ENCODE measurements around the gene SUMF1.

SUMF1 gene

DNA sequence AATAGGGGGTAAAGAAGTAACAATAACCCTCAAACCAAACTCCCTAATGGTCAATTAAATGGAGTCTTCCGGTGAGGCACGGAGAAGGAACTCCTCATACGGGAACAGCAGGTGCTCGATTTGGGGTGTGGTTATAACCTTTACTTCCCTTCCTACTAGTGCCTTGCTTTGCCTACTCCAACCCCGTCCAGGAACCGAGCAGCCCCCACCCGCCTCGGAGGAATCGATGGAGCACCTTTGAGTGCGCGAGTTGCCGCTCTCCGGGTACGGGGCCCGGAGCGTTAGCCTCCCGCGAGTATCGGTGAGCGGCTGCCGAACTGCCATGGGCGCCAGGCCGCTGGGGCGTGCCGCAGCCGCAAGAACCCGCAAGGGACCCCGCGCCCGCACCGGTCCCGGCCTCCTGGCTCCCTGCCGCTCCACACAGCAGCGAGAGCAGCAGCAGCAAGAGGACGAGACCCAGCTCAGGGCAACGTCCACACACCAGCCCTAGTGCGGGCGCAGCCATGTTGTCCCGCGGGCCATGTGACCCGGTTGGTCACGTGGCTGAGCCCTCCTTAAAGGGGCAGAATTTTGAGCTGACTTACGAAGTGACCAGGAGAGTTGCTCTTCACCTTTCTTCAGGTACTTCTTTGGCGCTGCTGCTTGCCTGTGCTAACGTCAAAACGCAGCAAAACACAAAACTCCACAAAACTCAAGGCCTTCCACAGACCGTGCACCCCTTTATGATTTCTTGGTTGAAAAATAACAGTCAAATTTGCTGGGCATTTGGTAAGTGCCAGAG is at the start of gene SUMF1:
SUMF1 (minus strand) TSS at position 529 of the 781 bp plus-strand sequence; CDS start at position 505, 24 bp downstream.
- DNase-seq = peak; percentile 57

DNA sequence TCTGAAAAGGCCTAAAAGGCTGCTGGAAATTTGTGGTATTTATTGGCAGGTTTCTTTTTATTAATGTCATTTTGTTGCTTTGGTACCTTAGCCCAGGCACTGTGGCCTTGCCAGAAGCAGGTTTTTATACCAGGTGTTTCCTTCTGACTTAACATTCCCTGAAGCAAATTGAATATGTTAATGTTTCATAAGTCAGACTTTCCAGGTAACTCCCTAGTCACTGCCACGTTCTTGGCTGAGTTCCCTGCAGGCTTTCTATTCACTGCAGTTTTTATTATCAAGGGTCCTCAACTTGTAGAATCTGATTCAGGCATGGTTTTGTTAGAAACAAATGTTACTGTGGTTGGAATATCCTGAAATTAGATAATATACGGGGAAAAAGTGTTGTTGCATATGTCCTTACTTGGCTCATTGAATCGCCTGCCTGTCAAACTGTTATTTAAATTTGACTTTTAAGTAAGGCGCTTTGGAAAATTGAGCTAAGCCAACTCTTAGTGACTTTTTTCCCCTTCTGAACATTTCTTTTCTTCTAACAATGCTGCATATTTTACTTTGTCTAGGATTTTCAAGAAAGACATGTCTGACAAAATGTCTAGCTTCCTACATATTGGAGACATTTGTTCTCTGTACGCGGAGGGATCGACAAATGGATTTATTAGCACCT is 49.0 kb upstream of the SUMF1 start:
- no peak for DNase-seq

DNA sequence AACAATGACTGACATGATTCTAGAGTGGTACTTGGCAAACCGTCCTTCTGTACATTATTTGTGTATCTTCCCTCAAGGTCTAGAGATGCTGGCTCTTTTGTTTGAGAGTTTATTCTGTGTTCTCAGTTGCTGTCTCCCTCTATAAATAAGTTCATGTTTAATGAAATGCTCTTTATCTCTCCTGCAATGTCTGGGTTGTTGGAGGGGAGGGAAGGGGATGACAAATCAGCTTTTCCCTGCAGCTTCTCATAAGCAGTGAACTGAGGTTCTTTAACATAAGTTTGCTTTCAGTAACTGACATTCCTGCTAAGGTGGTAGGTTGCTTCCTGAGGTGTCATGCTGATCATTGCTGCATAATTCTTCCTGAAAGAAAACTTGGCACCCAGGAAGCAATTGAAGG is 47.8 kb upstream of the SUMF1 start:
- no peak for DNase-seq

DNA sequence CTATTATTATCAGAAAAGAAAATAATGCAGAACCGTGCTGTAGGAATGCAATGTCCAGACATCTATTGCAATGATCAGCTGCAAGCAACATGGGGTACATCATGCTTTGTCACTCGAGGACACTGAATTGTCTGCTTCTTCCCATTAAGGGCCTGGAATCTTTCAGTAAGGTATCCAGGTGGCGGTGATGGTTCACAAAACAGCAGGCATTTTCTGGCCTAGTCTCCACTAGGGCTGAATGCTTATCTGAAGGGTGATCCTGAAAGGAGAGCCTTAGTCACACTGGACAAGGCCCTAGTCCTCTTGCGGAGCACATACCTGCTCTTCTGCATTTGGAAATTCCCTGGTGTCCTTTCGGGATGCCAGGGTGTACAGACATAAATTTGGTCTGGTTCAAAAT is 47.3 kb upstream of the SUMF1 start:
- DNase-seq = no peak

GRCh38 chr3:4512895-4513616 is 46.0 kb upstream of the SUMF1 start:
- no peak for DNase-seq

DNA sequence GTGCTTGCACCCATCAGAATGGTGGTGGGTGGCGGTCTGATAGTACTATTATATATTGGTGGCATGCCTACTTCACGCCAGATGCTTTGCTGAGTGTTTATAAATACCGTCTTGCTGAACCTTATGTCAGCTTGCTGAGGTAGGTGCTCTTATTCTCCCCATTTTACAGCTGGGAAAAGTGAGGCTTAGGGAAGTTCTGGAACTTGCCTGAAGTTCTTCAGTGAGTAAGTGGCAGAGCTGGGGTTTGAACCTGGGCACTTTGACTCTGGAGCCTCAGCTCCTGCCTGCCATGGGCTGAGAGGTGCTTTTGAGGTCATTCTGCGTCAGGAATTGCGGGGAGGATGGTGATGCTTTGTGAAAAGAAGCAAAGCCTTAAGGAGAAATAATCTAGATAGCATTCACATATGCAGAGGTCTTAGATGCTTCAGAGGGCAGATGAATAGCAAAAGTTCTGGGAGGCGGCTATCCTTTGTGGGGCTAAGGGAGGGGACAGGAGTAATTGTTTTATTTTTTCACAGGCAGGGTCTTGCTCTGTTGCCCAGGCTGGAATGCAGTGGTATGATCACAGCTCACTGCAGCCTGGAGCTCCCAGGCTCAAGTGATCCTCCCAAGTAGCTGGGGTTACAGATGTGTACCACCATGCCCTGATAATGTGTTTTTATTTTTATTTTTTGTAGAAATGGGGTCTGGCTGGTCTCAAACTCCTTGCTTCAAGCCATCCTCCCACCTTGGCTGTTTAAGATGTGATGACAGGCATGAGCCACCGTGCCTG is 44.6 kb upstream of the SUMF1 start:
- DNase-seq = no peak

- DNase-seq = no peak
Observed at GRCh38 chr3:4509983-4510755, 43.1 kb upstream of the SUMF1 start.

GRCh38 chr3:4509043-4509442 is 42.0 kb upstream of the SUMF1 start:
- DNase-seq = no peak

GRCh38 chr3:4508048-4508981 is 41.2 kb upstream of the SUMF1 start:
- DNase-seq = no peak

DNA sequence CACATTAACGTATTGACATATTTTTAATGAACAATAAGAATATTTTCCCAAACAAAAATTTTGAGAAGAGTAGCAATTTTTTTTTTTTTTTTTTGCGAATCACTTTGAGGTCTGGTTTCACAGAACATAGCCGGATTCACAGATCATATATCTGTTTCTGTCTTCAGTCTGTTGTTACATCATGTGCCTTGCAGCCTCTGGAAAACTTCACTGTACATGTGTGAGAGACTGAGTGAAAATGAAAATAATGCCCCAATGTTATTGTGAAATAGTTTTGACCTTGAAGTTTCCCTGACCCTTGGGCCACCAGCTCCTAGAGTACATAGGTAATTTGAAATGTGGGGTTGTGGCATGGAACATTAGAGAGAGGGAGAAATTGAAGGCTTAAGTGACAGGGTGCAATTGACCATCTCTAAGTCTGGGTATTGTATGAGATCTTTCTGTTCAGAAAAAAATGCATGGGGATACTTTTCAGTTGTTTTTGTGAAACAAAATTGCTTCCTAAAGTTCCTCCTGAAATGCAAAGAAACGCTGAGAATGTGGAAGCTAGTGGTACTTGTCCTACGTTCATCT is 40.0 kb upstream of the SUMF1 start:
- peak; percentile 58 for DNase-seq

GRCh38 chr3:4506559-4507023 is 39.5 kb upstream of the SUMF1 start:
- no peak for DNase-seq

- DNase-seq = no peak
Observed at GRCh38 chr3:4505688-4506558, 38.9 kb upstream of the SUMF1 start.

- DNase-seq = peak; percentile 31
Observed at GRCh38 chr3:4504340-4505261, 37.5 kb upstream of the SUMF1 start.

DNA sequence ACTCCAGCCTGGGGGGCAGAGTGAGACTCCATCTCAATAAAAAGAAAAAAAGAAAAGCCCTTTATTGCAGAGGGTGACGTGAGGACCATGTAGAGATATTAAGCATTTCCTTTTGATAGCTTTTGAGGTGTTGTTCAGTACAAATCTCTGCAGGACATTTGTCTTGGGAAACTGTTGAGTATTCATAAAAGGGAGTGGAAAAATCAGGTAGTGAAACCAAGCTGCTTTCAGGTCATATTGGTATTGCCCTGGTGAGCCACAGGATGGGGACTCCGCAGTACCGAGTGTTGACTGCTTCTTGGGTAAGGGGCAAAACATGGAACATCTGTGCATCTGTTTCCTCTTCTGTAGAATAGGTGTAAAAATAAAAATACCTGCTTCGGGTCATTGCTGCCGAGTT is 36.0 kb upstream of the SUMF1 start:
- DNase-seq = peak; percentile 37

DNA sequence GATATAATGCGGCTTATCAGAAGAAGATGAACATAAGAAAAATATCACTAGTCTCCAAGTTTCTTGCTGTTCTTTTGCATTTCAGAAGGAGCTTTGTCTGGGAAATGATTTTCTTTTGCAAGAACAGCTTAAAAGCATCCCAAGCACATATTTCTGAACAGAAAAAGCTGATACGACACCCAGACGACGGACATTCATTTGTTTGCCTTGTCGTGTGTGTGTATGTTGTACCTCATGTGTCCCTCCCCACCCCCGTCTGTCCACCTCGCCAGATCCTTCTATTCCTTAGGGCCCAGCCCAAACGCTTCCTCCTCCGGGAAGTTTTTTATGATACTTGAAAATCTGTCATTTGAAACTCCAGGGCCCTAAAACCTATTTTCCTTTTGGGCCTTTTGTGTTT is 34.9 kb upstream of the SUMF1 start:
- DNase-seq = no peak

DNA sequence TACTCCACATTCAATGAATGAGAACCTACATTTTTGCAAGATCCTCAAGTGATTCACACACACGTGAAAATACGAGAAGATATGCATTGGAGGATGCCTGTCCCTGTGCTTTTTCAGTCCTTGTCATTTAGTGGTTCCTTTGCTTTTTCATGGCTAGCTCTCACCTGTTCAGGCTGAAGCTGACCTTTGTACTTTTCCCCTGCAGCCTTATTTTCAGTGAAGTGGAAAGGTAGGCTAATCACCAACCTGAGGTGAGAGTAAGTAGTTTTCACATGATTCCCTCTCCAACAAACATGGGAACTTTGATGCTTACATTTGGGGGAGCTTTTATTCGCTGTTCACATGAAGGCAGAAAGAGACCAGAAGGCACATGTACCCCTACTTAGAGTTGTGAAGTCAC is 34.4 kb upstream of the SUMF1 start:
- no peak for DNase-seq

DNA sequence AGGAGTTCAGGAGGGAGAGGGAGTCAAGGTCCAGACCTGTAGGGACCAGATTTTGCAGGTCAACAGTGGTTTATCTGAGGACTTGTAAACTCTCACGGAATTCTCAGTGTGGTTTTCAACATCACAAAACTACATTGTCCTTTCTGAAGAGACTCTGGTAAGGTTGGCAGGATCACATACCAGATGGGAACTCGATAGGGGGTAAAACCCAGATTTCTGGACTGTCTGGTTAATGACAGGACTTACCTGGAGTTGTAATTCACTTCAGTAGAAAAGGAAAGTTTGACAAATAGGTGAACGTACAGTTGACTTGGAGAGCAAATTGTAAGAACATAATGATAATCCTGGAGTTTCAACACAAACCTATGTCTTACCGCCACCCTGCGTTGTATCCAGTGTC is 31.4 kb upstream of the SUMF1 start:
- no peak for DNase-seq

- DNase-seq = no peak
Observed at GRCh38 chr3:4497843-4498324, 30.8 kb upstream of the SUMF1 start.

Data from MV-4-11 (cell line).